GM18498 (cell line): ENCODE measurements around the gene TAPT1.

Experiments
- ATAC-seq: cut with Tn5 transposase; IDR thresholded peaks from one replicate; pipeline ENCODE4 v1.9.1; 2021; ENCODE audit warnings: mild to moderate bottlenecking, moderate library complexity; ENCODE audit not compliant: unreplicated experiment

The TAPT1 gene

DNA sequence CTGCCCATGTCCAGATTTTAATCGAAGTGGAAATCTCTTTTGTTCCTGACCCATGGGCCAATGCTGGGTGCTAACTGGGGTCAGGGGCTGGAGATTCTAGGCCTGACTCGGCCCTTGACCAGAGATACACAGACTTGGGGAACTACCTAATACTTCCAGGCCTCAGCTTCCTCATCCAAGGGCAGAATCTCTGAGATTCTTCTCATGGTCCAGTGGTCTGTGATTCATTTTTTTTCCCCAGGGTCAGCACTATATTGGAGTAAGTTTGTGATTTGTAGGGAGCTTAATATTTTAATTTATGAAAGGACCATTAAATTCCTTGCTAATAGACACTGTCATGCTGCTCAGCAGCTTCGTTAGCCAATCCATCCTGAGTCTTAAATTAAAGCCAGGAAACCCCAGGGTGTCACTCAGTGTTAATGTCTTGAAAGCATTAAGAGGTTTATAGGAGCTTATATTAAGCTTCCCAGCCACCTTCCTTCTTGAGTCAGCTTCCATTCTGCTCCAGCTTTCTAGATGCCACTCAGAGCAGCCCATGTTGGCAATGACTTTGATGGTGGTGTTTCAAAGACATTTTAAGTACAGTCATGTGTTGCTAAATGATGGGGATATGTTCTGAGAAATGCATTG is 115.5 kb downstream of the TAPT1 start:
- ATAC-seq: no peak
